Measurements from ENCODE around the gene CCDC106. TPM values are rescaled to one million over a fixed set of nuclear protein-coding genes. Genes with fewer than 3 reads are reported as not detected.

Gene CCDC106
- total RNA-seq, 1 donor: 1.9 TPM

DNA sequence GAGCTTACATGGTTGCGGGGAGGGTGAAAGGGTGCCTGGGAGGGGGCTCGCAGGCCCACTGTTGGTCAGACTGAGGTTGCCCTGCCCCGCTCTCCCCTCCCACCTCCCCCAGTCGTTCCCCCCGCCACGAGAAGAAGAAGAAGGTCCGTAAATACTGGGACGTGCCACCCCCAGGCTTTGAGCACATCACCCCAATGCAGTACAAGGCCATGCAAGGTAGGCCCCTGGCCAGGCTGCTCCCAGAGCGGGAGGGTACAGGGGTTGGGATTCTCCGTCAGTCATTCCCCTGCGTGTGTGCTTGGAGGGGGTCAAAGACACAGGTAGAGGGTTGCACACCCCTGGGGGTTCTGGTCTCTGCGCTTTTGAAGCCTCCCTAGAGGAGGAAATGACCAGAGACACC, 12.4 kb downstream of the CCDC106 start:
- no peaks in the 10 kb centered on the region for H3K9me3 ChIP-seq (ENCODE audit: low read depth, low read length)
- peaks cover 43% of the 10 kb centered on the region for H3K4me1 ChIP-seq (ENCODE audit: insufficient read depth, low read length)
- no peaks in the 10 kb centered on the region for H3K27me3 ChIP-seq (ENCODE audit: insufficient read depth, low read length)
- no peak overlapping the region for H3K4me3 ChIP-seq (ENCODE audit: low read length)

GRCh38 chr19:55660991-55661390, 13.0 kb downstream of the CCDC106 start:
- Histone ChIP-seq H3K4me1 (ENCODE audit: insufficient read depth, low read length) (peaks cover 37% of the 10 kb centered on the region), H3K9me3 (ENCODE audit: low read depth, low read length) (no peaks in the 10 kb centered on the region), H3K4me3 (ENCODE audit: low read length) (no peak overlapping the region), H3K27me3 (ENCODE audit: insufficient read depth, low read length) (no peaks in the 10 kb centered on the region)

DNA sequence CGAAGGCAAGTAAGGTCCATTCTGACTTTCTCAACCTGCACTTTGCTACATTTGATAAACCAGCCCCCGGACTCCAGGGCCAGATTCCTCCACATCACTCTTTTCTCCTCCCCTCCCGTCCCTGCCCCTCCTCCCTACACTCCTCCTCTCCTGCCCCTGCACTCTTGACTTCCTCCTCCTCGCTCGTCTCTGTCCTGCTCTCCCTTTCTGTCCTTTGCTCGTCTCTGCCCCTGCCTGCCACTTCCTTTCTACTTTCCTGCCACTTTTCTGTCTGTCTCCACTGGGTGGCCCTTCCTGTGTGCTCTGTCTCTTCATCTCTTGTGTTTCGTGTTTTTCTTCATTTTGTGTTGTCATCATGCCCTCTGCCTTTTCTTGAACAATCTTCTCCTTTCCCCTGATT, 13.8 kb downstream of the CCDC106 start:
- peaks cover 29% of the 10 kb centered on the region for H3K4me1 ChIP-seq (ENCODE audit: insufficient read depth, low read length)
- no peaks in the 10 kb centered on the region for H3K27me3 ChIP-seq (ENCODE audit: insufficient read depth, low read length)
- no peak overlapping the region for H3K4me3 ChIP-seq (ENCODE audit: low read length)
- no peaks in the 10 kb centered on the region for H3K9me3 ChIP-seq (ENCODE audit: low read depth, low read length)

DNA sequence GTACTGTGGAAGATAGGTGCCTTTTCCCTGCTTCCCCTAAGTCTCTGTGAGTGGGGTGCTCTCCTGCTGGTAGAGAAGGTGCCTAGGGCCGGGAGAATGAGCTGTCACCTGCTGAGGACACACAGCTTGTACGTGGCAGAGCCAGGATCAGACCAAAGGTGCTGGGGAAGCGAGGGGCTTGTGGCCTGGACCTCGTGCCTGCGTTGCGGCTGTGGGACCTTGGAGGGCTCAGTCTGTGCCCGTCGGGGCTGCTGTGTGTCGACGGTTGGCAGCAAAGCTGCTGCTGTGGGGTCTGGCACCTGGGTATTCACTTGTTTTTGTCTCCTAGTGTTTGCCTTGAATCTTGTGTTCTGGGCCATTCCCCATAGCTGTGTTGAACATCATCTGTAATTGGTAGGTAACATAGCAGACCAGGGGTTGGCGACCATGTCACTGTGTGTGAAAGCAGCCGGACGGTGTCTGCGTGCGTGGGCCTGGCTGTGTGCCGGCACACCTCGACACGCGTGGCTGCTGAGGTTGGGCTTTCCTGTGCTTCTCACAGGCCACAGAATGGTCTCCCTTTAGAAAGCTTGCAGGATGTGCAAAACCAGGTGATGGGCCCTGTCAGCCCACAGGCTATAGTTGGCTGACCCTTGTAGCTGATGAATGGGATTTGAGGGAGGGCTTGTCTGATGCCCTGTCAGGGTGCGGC, 16.0 kb downstream of the CCDC106 start:
- H3K27me3 ChIP-seq (ENCODE audit: insufficient read depth, low read length): no peaks in the 10 kb centered on the region
- H3K4me1 ChIP-seq (ENCODE audit: insufficient read depth, low read length): peaks cover 8% of the 10 kb centered on the region
- H3K9me3 ChIP-seq (ENCODE audit: low read depth, low read length): no peaks in the 10 kb centered on the region
- H3K4me3 ChIP-seq (ENCODE audit: low read length): no peak overlapping the region

DNA sequence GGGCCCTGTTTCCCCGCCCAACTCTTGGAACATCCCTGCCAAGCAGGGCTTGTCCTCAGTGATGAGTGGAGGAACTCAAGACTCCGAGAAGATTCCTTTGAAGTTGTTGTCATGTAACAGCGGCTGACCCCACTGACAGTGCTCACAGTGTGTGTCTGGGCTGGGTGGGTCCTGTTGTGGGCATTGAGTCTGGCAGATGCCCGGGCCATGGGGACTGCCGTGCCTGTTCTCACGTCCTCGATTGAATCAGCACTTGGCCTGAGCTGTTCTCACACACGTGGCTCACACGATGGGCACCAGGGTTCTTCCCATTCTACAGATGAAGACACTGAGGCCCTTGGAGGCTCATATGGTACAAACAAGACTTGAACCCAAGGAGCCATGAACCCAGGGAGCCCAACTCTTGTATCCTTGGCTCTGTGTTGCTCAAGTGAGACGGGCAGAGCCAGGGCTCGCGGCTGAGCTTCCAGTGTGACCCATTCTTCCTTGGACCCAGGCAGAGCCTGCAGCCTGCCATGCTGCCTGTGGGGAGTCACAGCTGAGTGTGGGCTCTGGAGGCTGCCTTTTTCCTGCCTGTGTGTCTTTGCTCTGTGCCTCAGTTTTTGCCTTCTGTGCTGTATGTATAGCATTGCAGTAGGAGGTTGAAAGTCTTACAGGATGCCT, 18.5 kb downstream of the CCDC106 start:
- Histone ChIP-seq H3K9me3 (ENCODE audit: low read depth, low read length) (no peaks in the 10 kb centered on the region), H3K4me3 (ENCODE audit: low read length) (no peak overlapping the region), H3K4me1 (ENCODE audit: insufficient read depth, low read length) (no peaks in the 10 kb centered on the region), H3K27me3 (ENCODE audit: insufficient read depth, low read length) (no peaks in the 10 kb centered on the region)

DNA sequence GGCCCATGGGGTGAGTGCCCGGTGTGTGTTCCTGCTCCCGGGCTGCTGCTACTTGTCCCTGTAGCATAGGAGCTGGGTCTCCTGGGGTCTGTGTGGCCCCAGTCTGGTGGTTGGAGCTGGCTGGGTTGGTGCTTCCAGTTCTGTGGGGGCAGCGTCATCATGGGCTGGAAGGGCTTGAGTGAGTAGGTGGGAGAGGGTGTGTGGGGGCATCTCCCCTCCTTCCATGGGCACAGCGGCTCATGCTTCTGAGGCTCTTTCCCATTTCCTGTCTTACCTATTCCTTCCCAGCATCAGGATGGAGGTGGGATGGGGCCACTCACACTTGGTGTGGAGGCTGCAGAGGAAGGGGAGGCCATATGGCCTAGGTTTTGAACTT, 19.0 kb downstream of the CCDC106 start:
- no peaks in the 10 kb centered on the region for H3K27me3 ChIP-seq (ENCODE audit: insufficient read depth, low read length)
- H3K4me1 ChIP-seq (ENCODE audit: insufficient read depth, low read length): no peaks in the 10 kb centered on the region
- H3K4me3 ChIP-seq (ENCODE audit: low read length): no peak overlapping the region
- no peaks in the 10 kb centered on the region for H3K9me3 ChIP-seq (ENCODE audit: low read depth, low read length)

DNA sequence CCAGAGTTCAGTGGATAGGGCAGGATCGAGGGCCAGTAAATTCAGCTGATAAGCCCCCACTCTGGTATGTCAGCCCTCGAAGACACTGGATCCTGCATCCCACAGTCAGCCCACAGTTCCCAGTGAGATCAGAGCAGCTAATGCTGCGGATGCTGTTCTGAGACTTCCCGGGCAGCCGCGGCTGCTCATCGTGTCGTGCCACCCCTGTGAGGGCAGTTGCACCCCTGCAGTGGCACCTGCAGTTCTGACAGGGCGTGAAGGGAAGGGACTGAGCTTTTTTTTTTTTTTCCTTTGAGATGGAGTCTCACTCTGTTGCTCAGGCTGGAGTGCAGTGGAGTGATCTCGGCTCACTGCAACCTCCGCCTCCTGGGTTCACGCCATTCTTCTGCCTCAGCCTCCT, 19.5 kb downstream of the CCDC106 start:
- no peak overlapping the region for H3K4me3 ChIP-seq (ENCODE audit: low read length)
- H3K9me3 ChIP-seq (ENCODE audit: low read depth, low read length): no peaks in the 10 kb centered on the region
- no peaks in the 10 kb centered on the region for H3K4me1 ChIP-seq (ENCODE audit: insufficient read depth, low read length)
- H3K27me3 ChIP-seq (ENCODE audit: insufficient read depth, low read length): no peaks in the 10 kb centered on the region

DNA sequence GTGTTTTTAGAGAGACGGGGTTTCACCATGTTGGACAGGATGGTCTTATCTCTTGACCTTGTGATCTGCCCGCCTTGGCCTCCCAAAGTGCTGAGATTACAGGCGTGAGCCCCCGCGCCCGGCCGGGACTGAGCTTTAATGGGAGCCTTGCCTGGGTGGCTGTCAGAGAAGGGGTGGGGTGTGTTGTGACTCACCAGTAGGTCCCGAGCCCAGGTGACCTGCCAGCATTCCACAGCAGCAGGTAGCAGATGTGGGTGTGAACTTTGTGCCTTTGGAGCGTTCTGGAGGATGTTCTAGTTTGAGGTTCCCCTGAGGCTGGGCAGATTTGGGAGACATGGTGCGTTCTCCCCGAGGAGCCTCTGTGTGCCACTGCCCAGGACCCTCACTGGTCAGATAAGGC, 19.9 kb downstream of the CCDC106 start:
- no peaks in the 10 kb centered on the region for H3K4me1 ChIP-seq (ENCODE audit: insufficient read depth, low read length)

GRCh38 chr19:55668603-55669348, 20.8 kb downstream of the CCDC106 start:
- Histone ChIP-seq H3K4me1 (ENCODE audit: insufficient read depth, low read length) (no peaks in the 10 kb centered on the region), H3K4me3 (ENCODE audit: low read length) (no peak overlapping the region), H3K9me3 (ENCODE audit: low read depth, low read length) (no peaks in the 10 kb centered on the region), H3K27me3 (ENCODE audit: insufficient read depth, low read length) (no peaks in the 10 kb centered on the region)

More for the DNA sequence above, 19.9 kb downstream of the CCDC106 start:
- Histone ChIP-seq H3K4me3 (ENCODE audit: low read length) (no peak overlapping the region), H3K9me3 (ENCODE audit: low read depth, low read length) (no peaks in the 10 kb centered on the region), H3K27me3 (ENCODE audit: insufficient read depth, low read length) (no peaks in the 10 kb centered on the region)

DNA sequence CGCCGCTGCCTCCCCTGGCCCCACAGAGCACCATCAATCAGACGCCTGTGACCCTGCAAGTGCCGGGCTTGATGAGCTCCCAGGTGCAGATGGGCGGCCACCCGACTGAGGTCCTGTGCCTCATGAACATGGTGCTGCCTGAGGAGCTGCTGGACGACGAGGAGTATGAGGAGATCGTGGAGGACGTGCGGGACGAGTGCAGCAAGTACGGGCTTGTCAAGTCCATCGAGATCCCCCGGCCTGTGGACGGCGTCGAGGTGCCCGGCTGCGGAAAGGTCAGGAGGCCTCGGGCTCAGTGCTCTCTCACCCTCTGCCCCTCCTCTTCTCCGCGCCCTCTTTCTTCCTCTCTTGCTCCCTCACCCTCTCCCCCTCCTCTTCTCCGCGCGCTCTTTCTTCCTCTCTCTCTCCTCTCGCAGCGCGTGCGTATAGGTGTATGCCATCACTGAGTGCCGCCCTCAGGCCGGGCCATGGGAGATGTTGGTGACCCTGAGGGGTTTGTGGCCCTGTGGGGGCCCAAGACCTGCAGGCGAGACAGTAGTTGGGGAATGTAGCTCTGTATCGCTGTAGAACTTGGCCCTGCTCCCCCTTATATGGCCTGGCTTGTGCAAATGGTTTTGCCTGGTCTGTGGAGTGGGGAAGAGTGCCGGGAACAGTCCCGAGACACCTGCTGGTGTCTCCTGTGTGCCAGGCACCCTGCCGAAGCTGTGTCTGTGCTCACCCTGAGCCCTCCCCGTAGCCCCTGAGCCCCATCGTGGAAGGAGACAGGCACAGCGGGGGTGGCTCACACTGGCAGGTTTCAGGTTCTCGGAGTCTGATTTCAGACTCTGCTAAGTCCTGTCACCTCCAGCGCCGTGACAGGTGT, 21.6 kb downstream of the CCDC106 start:
- no peaks in the 10 kb centered on the region for H3K9me3 ChIP-seq (ENCODE audit: low read depth, low read length)
- peaks cover 5% of the 10 kb centered on the region for H3K4me1 ChIP-seq (ENCODE audit: insufficient read depth, low read length)
- no peaks in the 10 kb centered on the region for H3K27me3 ChIP-seq (ENCODE audit: insufficient read depth, low read length)
- no peak overlapping the region for H3K4me3 ChIP-seq (ENCODE audit: low read length)

DNA sequence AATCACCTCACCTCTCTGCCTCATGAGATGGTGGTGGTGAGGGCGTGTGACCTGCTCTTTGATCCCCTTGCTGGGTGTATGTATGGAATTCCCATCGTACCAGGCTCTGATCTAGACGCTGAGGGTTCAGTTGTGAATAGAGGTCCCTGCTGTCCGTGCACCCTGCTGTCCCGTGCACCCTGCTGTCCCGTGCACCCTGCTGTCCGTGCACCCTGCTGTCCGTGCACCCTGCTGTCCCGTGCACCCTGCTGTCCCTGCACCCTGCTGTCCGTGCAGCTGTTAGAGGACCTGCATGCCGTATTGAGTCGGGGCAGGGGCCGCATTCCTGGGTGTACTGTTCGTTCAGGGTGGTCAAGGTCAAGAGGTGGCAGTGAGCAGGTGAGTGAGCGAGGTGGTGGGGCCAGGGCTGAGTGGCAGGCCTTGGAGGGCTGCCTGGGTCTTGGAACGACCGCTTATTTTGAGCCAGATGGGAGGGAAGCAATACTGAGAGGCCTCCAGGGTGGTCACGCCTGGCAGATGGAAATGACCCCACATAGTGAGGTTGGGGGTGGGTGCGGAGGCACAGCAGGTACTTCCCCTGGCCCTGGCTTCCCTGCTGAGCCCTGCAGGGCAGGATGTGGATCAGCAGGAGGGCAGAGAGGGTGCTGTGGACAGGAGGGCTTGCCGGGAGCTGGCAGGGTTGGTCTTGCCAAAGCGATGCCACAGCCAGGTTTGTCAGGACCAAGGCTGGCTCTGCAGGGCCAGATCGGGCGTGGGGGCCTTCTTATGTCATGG, 22.5 kb downstream of the CCDC106 start:
- peaks cover 7% of the 10 kb centered on the region for H3K4me1 ChIP-seq (ENCODE audit: insufficient read depth, low read length)
- H3K4me3 ChIP-seq (ENCODE audit: low read length): no peak overlapping the region
- H3K9me3 ChIP-seq (ENCODE audit: low read depth, low read length): no peaks in the 10 kb centered on the region
- no peaks in the 10 kb centered on the region for H3K27me3 ChIP-seq (ENCODE audit: insufficient read depth, low read length)

- H3K4me3 ChIP-seq (ENCODE audit: low read length): no peak overlapping the region
- no peaks in the 10 kb centered on the region for H3K9me3 ChIP-seq (ENCODE audit: low read depth, low read length)
- peaks cover 13% of the 10 kb centered on the region for H3K4me1 ChIP-seq (ENCODE audit: insufficient read depth, low read length)
- H3K27me3 ChIP-seq (ENCODE audit: insufficient read depth, low read length): no peaks in the 10 kb centered on the region
Observed at GRCh38 chr19:55671054-55671378, 23.0 kb downstream of the CCDC106 start.

DNA sequence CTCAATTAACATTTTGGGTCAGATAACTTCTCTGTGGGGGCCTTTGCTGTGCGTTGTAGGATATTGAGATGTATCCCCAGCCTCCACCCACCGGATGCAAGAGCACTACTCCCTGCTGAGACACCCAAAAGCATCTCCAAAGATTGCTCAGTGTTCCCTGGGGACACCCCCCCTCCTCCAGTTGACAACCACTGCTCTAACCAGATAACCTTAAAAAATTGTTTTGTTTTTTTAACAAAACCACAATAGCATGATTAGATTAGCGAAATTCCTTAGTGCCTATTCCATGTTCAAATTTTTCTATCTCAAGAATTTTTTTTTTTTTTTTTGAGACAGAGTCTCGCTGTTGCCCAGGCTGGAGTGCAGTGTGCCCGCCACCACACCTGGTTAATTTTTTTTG, 24.4 kb downstream of the CCDC106 start:
- no peak overlapping the region for H3K4me3 ChIP-seq (ENCODE audit: low read length)
- H3K27me3 ChIP-seq (ENCODE audit: insufficient read depth, low read length): no peaks in the 10 kb centered on the region
- no peaks in the 10 kb centered on the region for H3K9me3 ChIP-seq (ENCODE audit: low read depth, low read length)
- peaks cover 27% of the 10 kb centered on the region for H3K4me1 ChIP-seq (ENCODE audit: insufficient read depth, low read length)

DNA sequence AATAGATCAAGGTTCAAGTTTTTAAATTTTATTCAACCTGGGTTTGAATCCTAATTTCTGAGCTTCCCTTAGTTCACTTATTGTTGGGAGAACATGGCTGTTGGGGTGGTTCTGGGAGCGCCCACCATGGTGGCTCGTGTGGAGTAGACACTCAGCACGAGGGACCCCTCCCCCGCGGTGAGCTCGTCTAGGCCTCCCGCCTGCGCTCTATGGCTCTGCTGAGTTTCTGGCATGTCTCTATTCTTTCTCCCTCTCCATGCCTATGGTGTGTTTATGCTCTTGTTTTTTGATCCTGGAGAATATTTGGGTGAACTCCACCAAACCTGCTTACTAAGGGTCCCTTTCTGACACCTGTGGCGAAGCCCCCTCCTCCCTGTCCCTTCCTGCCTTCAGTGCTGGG, 25.5 kb downstream of the CCDC106 start:
- no peak overlapping the region for H3K4me3 ChIP-seq (ENCODE audit: low read length)
- H3K9me3 ChIP-seq (ENCODE audit: low read depth, low read length): no peaks in the 10 kb centered on the region
- H3K27me3 ChIP-seq (ENCODE audit: insufficient read depth, low read length): no peaks in the 10 kb centered on the region
- H3K4me1 ChIP-seq (ENCODE audit: insufficient read depth, low read length): peaks cover 37% of the 10 kb centered on the region
